ENCODE measurements around the gene ANKRD33.

DNA sequence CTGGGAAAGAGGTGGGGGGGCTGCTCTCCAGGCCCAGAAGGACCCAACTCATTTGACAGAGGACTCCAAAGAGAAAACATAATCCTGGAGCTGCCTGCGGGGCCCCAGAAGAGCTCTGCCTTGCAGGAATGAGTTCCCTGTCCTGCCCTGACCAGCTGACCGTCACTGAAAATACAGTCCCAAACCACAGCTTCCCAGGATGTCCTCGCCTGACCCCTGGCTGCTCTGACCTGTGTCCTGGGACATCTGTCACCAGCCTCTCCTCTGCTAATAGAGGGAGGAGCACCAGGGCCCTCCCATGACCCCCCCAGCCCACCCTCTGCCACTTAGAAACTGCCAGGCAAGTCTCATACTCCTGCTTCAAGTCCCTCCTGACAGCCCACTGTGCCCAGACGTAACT, 49.1 kb upstream of the ANKRD33 start:
- TF ChIP-seq GLIS3 (CRISPR knock-in tag; IDR thresholded peaks at IDR 0.05) (no peak), ARNTL (CRISPR knock-in tag; IDR thresholded peaks at IDR 0.05; ENCODE audit: borderline replicate concordance, low read depth) (no peak), ZFP30 (CRISPR knock-in tag; IDR thresholded peaks at IDR 0.05) (no peak), ESRRG (CRISPR knock-in tag; IDR thresholded peaks at IDR 0.05) (no peak), TOX (CRISPR knock-in tag; IDR thresholded peaks at IDR 0.05; ENCODE audit: borderline replicate concordance) (no peak), BACH2 (CRISPR knock-in tag; IDR thresholded peaks at IDR 0.05; ENCODE audit: borderline replicate concordance) (no peak), RARB (CRISPR knock-in tag; IDR thresholded peaks at IDR 0.05) (no peak), PPARA (CRISPR knock-in tag; IDR thresholded peaks at IDR 0.05; ENCODE audit: borderline replicate concordance) (no peak), TCF4 (CRISPR knock-in tag; IDR thresholded peaks at IDR 0.05; ENCODE audit: borderline replicate concordance) (no peak), ZNF565 (CRISPR knock-in tag; conservative IDR thresholded peaks at IDR 0.05; ENCODE audit: low read depth) (no peak), SNAI2 (CRISPR knock-in tag; IDR thresholded peaks at IDR 0.05) (no peak), ZFP3 (CRISPR knock-in tag; IDR thresholded peaks at IDR 0.05) (no peak)
